Ishikawa (cell line): ENCODE results near the gene VEPH1.

ENCODE experiments used
- CEBPB ChIP-seq: IDR thresholded peaks from 2 replicates; pipeline ENCODE4 v1.6.1; 2012
- CREB1 ChIP-seq: IDR thresholded peaks from 2 replicates; pipeline ENCODE4 v1.6.1; 2012; ENCODE audit warnings: low read depth
- EGR1 ChIP-seq: IDR thresholded peaks from 2 replicates; pipeline ENCODE4 v1.6.1; 2012
- EP300 ChIP-seq: IDR thresholded peaks from 2 replicates; pipeline ENCODE4 v1.6.1; 2012; ENCODE audit warnings: borderline replicate concordance
- FOXM1 ChIP-seq: IDR thresholded peaks from 2 replicates; pipeline ENCODE4 v1.6.1; 2012; ENCODE audit warnings: low read depth, borderline replicate concordance
- MAX ChIP-seq: IDR thresholded peaks from 2 replicates; pipeline ENCODE4 v1.6.1; 2012
- NFIC ChIP-seq: IDR thresholded peaks from 2 replicates; pipeline ENCODE4 v1.6.1; 2012
- RAD21 ChIP-seq: IDR thresholded peaks from 2 replicates; pipeline ENCODE4 v1.6.1; 2012; ENCODE audit warnings: low read depth
- REST ChIP-seq: IDR thresholded peaks from 2 replicates; pipeline ENCODE4 v1.6.1; 2012; ENCODE audit warnings: low read depth, mild to moderate bottlenecking
- TAF1 ChIP-seq: IDR thresholded peaks from 2 replicates; pipeline ENCODE4 v1.6.1; 2012; ENCODE audit warnings: low read depth, mild to moderate bottlenecking
- TCF12 ChIP-seq: IDR thresholded peaks from 2 replicates; pipeline ENCODE4 v1.6.1; 2012; ENCODE audit warnings: low read depth
- TEAD4 ChIP-seq: IDR thresholded peaks from 2 replicates; pipeline ENCODE4 v1.6.1; 2012
- USF1 ChIP-seq: IDR thresholded peaks from 2 replicates; pipeline ENCODE4 v1.6.1; 2012
- YY1 ChIP-seq: IDR thresholded peaks from 2 replicates; pipeline ENCODE4 v1.6.1; 2012; ENCODE audit warnings: low read depth
- ZBTB7A ChIP-seq: IDR thresholded peaks from 2 replicates; pipeline ENCODE4 v1.6.1; 2012; ENCODE audit warnings: low read depth

VEPH1 gene

GRCh38 chr3:157300981-157301663, 202.1 kb downstream of the VEPH1 start:
- TF ChIP-seq MAX: no peak
- TF ChIP-seq CREB1: no peak

- TF ChIP-seq USF1 (no peak), MAX (no peak), FOXM1 (no peak), EP300 (no peak), RAD21 (no peak), CEBPB (no peak), EGR1 (no peak), TEAD4 (no peak), REST (no peak), CREB1 (no peak), ZBTB7A (no peak), YY1 (no peak), NFIC (no peak), TAF1 (no peak), TCF12 (no peak)
Observed at GRCh38 chr3:157300094-157300493, 203.1 kb downstream of the VEPH1 start.

- TF ChIP-seq YY1: no peak
- no peak for TF ChIP-seq FOXM1
- TF ChIP-seq EP300: no peak
- no peak for TF ChIP-seq REST
- TF ChIP-seq TCF12: no peak
- no peak for TF ChIP-seq TAF1
- no peak for TF ChIP-seq CEBPB
- TF ChIP-seq TEAD4: no peak
- TF ChIP-seq ZBTB7A: no peak
- no peak for TF ChIP-seq NFIC
- TF ChIP-seq EGR1: no peak
- no peak for TF ChIP-seq CREB1
- TF ChIP-seq MAX: no peak
- no peak for TF ChIP-seq RAD21
- no peak for TF ChIP-seq USF1
Observed at GRCh38 chr3:157297328-157297915, 205.8 kb downstream of the VEPH1 start.

GRCh38 chr3:157294953-157295352, 208.3 kb downstream of the VEPH1 start:
- no peak for TF ChIP-seq REST
- no peak for TF ChIP-seq MAX
- no peak for TF ChIP-seq NFIC
- TF ChIP-seq ZBTB7A: no peak
- no peak for TF ChIP-seq YY1
- no peak for TF ChIP-seq RAD21
- TF ChIP-seq TCF12: no peak
- no peak for TF ChIP-seq CREB1
- no peak for TF ChIP-seq TEAD4
- no peak for TF ChIP-seq EGR1
- no peak for TF ChIP-seq CEBPB
